Neuronal stem cell (in vitro differentiated cells): ENCODE results near the gene KCNK7.

Source experiments
- DNase-seq: peaks from one replicate; pipeline ENCODE4 v3.0.0-alpha.2; 2013; ENCODE audit warnings: low spot score
- H2AFZ ChIP-seq: one replicate; pipeline ENCODE4 v1.6.1; 2013; ENCODE audit warnings: mild to moderate bottlenecking, low read length, inconsistent platforms
- H2AK5ac ChIP-seq: 2 replicates; pipeline ENCODE4 v1.6.1; 2013; ENCODE audit warnings: low read depth, mild to moderate bottlenecking, inconsistent platforms, low read length, moderate library complexity, mixed read lengths
- H2BK120ac ChIP-seq: 2 replicates; pipeline ENCODE4 v1.6.1; 2013; ENCODE audit warnings: low read depth, mild to moderate bottlenecking, inconsistent platforms, low read length, moderate library complexity, mixed read lengths
- H2BK12ac ChIP-seq: one replicate; pipeline ENCODE4 v1.6.1; 2013; ENCODE audit warnings: low read length, inconsistent platforms
- H2BK15ac ChIP-seq: 2 replicates; pipeline ENCODE4 v1.6.1; 2013; ENCODE audit warnings: mild to moderate bottlenecking, low read length, inconsistent platforms, mixed read lengths
- H2BK5ac ChIP-seq: one replicate; pipeline ENCODE4 v1.6.1; 2013; ENCODE audit warnings: inconsistent platforms, mild to moderate bottlenecking, low read length, moderate library complexity
- H3K14ac ChIP-seq: one replicate; pipeline ENCODE4 v1.6.1; 2013; ENCODE audit warnings: low read length, inconsistent platforms
- H3K18ac ChIP-seq: 2 replicates; pipeline ENCODE4 v1.6.1; 2013; ENCODE audit warnings: low read length, inconsistent platforms
- H3K23ac ChIP-seq: 2 replicates; pipeline ENCODE4 v1.6.1; 2013; ENCODE audit warnings: low read depth, mild to moderate bottlenecking, mixed read lengths, low read length, inconsistent platforms; ENCODE audit not compliant: poor library complexity
- H3K27ac ChIP-seq: replicated peaks from 3 replicates; pipeline ENCODE4 v1.5.1; 2013; ENCODE audit warnings: low read length, inconsistent platforms
- H3K27me3 ChIP-seq, 3 experiments: 2 replicates each; pipeline ENCODE4 v1.6.1; 2013; ENCODE audit warnings: low read length in 3 of 3, mild to moderate bottlenecking in 2 of 3, inconsistent platforms in 1 of 3, low read depth in 1 of 3, mixed read lengths in 1 of 3, moderate library complexity in 1 of 3; ENCODE audit not compliant: control insufficient read depth in 3 of 3, insufficient read depth in 3 of 3
- H3K36me3 ChIP-seq, 2 donors: replicated peaks in 1 of 2; 2 replicates each; pipeline ENCODE4 v1.6.1; 2013; ENCODE audit warnings: low read length in 2 of 2; ENCODE audit not compliant: control insufficient read depth in 2 of 2, insufficient read depth in 2 of 2
- H3K4ac ChIP-seq: 2 replicates; pipeline ENCODE4 v1.6.1; 2013; ENCODE audit warnings: inconsistent platforms, mild to moderate bottlenecking, low read length, moderate library complexity
- H3K4me1 ChIP-seq, 2 donors: 1 replicate in 1 of 2; 2 replicates in 1 of 2; pipeline ENCODE4 v1.6.1; 2013; ENCODE audit warnings: low read length in 2 of 2, low read depth in 1 of 2; ENCODE audit not compliant: control insufficient read depth in 2 of 2, insufficient read depth in 1 of 2
- H3K4me2 ChIP-seq: one replicate; pipeline ENCODE4 v1.6.1; 2013; ENCODE audit warnings: mild to moderate bottlenecking, low read length, inconsistent platforms; ENCODE audit not compliant: insufficient read depth, poor library complexity, severe bottlenecking
- H3K4me3 ChIP-seq, 2 donors: 2 replicates each; pipeline ENCODE4 v1.5.1; 2013; ENCODE audit warnings: low read length in 2 of 2, mild to moderate bottlenecking in 2 of 2, inconsistent platforms in 1 of 2, moderate library complexity in 1 of 2
- H3K79me1 ChIP-seq: one replicate; pipeline ENCODE4 v1.6.1; 2013; ENCODE audit warnings: low read depth, mild to moderate bottlenecking, inconsistent platforms, low read length, moderate library complexity
- H3K9ac ChIP-seq: one replicate; pipeline ENCODE4 v1.6.1; 2013; ENCODE audit warnings: mild to moderate bottlenecking, low read depth, low read length, inconsistent platforms; ENCODE audit not compliant: poor library complexity
- H3K9me3 ChIP-seq, 2 donors: replicated peaks in 1 of 2; 2 replicates each; pipeline versions ENCODE3 to v1.6.1; 2013; ENCODE audit warnings: low read length in 2 of 2, mild to moderate bottlenecking in 2 of 2, inconsistent platforms in 1 of 2, low read depth in 1 of 2, mixed read lengths in 1 of 2, moderate library complexity in 1 of 2; ENCODE audit not compliant: control insufficient read depth in 2 of 2, insufficient read depth in 1 of 2
- H4K8ac ChIP-seq: one replicate; pipeline ENCODE4 v1.6.1; 2013; ENCODE audit warnings: low read depth, mild to moderate bottlenecking, inconsistent platforms, low read length, moderate library complexity
- H4K91ac ChIP-seq: one replicate; pipeline ENCODE4 v1.6.1; 2013; ENCODE audit warnings: low read length, low read depth, mild to moderate bottlenecking, inconsistent platforms; ENCODE audit not compliant: poor library complexity
- WGBS, 2 donors: extraction: QIAGEN DNeasy Blood & Tissue Kit; methylation state at CpG; one replicate each; pipeline ENCODE4 v1.1.7; 2013; ENCODE audit warnings: missing lambda C conversion rate in 2 of 2, mixed read lengths in 1 of 2; ENCODE audit not compliant: insufficient read length in 2 of 2, insufficient replicate concordance in 1 of 2; ENCODE audit errors: extremely low coverage in 2 of 2; 5-methylcytosine and 5-hydroxymethylcytosine counted together

Gene KCNK7

GRCh38 chr11:65573391-65574079, 22.1 kb downstream of the KCNK7 start:
- peaks cover 38 to 51% of the 10 kb centered on the region in 2 donors for H3K4me1 ChIP-seq
- peak overlapping the region; percentile 80 to 92 for H3K4me3 ChIP-seq
- no CpG with 5 or more reads among the region's 22 CpGs for WGBS, 2 donors

DNA sequence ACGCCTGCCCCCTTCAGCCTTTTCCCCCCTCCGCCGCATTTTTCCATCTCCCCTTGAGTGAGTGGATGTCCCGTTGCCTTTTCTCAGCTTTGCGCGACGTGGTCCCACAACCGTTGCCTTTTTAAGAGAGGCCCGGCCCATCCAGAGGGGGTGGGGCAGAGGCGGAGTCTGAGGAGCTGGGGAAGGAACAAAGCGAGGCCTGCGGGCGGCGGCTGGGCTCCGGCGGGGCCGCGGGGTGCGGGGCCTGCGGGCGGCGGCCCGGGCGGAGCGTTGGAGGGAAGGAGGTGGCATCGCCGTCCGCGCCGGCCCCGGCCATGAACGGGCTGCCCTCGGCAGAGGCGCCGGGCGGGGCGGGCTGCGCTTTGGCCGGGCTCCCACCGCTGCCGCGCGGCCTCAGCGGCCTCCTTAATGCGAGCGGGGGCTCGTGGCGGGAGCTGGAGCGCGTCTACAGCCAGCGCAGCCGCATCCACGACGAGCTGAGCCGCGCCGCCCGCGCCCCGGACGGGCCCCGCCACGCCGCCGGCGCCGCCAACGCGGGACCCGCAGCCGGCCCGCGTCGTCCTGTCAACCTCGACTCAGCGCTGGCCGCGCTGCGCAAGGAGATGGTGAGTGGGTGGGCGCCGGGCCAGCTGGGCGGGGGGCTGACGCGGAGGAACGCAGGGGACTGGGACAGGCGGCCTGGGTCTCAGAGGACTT, 23.1 kb downstream of the KCNK7 start, which contains the start of gene FAM89B:
Gene FAM89B, plus strand, starts transcription at position 183 of the 696 bp plus-strand sequence. Its CDS starts 132 bp downstream, at position 315.
- Histone ChIP-seq H3K4ac (no peak within 1 kb of the TSS), H3K4me3 (peak within 1 kb of the TSS; percentile 80 to 92), H2AFZ (peak within 1 kb of the TSS; percentile 57), H3K4me1 (peaks cover 37 to 43% of the 10 kb centered on the region in 2 donors), H3K23ac (peak within 1 kb of the TSS; percentile 76), H2BK15ac (peak within 1 kb of the TSS; percentile 49), H3K9ac (peak within 1 kb of the TSS; percentile 92), H2BK5ac (peak within 1 kb of the TSS; percentile 79), H2BK120ac (no peak within 1 kb of the TSS), H3K36me3 (peaks cover 4 to 16% of the 10 kb centered on the region in 2 donors), H3K27ac (peak within 1 kb of the TSS; percentile 16), H3K4me2 (peak within 1 kb of the TSS; percentile 67), H3K9me3 (no peaks in the 10 kb centered on the region), H3K27me3 (peaks cover 0 to 25% (median 3%) of the 10 kb centered on the region in 3 experiments), H2AK5ac (peak within 1 kb of the TSS; percentile 81), H2BK12ac (no peak within 1 kb of the TSS), H4K91ac (no peak within 1 kb of the TSS), H4K8ac (no peak within 1 kb of the TSS), H3K18ac (peak within 1 kb of the TSS; percentile 95), H3K14ac (no peak within 1 kb of the TSS), H3K79me1 (peaks cover 7% of the 10 kb centered on the region)
- no peak for DNase-seq
- no CpG with 5 or more reads among the region's 86 CpGs for WGBS, 2 donors

More at GRCh38 chr11:65573391-65574079, 22.1 kb downstream of the KCNK7 start:
- DNase-seq, result no peak
- Histone ChIP-seq H2BK120ac (peak overlapping the region; percentile 53), H3K23ac (peak overlapping the region; percentile 76), H4K8ac (no peak overlapping the region), H4K91ac (no peak overlapping the region), H3K9ac (peak overlapping the region; percentile 80), H2BK12ac (no peak overlapping the region), H3K36me3 (peaks cover 4 to 16% of the 10 kb centered on the region in 2 donors), H3K4me2 (peak overlapping the region; percentile 67), H3K18ac (peak overlapping the region; percentile 67), H2AK5ac (peak overlapping the region; percentile 81), H2AFZ (no peak overlapping the region), H3K79me1 (peaks cover 7% of the 10 kb centered on the region), H3K14ac (no peak overlapping the region), H3K9me3 (no peaks in the 10 kb centered on the region), H2BK5ac (peak overlapping the region; percentile 79), H3K27ac (no peak overlapping the region), H2BK15ac (peak overlapping the region; percentile 26), H3K27me3 (peaks cover 0 to 25% (median 3%) of the 10 kb centered on the region in 3 experiments), H3K4ac (no peak overlapping the region)

DNA sequence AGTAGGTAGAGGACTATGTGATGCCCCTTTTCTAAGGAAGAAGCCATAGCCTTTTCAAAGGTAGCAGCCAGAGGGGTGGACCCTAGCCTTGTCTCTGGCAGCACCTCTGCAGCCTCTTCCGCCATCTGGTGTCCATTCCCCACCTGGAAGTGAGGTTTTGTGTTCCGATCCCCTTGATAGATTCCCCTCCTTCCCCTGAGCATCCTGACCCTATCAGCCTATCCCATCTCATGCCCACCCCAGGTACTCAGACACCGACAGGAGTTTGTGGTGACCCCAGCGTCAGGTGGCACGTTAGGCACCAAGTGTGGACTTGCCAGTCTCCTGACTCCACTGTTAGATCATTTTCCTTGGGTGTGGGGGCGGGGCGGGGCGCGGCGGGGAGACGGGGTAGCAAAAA, 23.7 kb downstream of the KCNK7 start:
- H3K23ac ChIP-seq, result peak overlapping the region; percentile 48
- no CpG with 5 or more reads among the region's 11 CpGs for WGBS, 2 donors
- H3K9me3 ChIP-seq, result no peaks in the 10 kb centered on the region
- H3K9ac ChIP-seq, result peak overlapping the region; percentile 74
- H3K14ac ChIP-seq, result no peak overlapping the region
- H2BK120ac ChIP-seq, result no peak overlapping the region
- no peak overlapping the region for H2AK5ac ChIP-seq
- DNase-seq, result no peak
- H2BK5ac ChIP-seq, result peak overlapping the region; percentile 46
- peak overlapping the region; percentile 16 for H3K27ac ChIP-seq
- no peak overlapping the region for H3K4ac ChIP-seq
- no peak overlapping the region for H4K8ac ChIP-seq
- peaks cover 4 to 16% of the 10 kb centered on the region in 2 donors for H3K36me3 ChIP-seq
- no peak overlapping the region for H4K91ac ChIP-seq
- H2BK12ac ChIP-seq, result no peak overlapping the region
- H3K4me3 ChIP-seq, result peak overlapping the region; percentile 67 to 80
- peak overlapping the region; percentile 57 for H2AFZ ChIP-seq
- peak overlapping the region; percentile 67 for H3K4me2 ChIP-seq
- peaks cover 0 to 24% (median 3%) of the 10 kb centered on the region in 3 experiments for H3K27me3 ChIP-seq
- peak overlapping the region; percentile 83 for H3K18ac ChIP-seq
- peaks cover 36 to 38% of the 10 kb centered on the region in 2 donors for H3K4me1 ChIP-seq
- H2BK15ac ChIP-seq, result peak overlapping the region; percentile 49
- H3K79me1 ChIP-seq, result peaks cover 7% of the 10 kb centered on the region

GRCh38 chr11:65571420-65571819, 24.2 kb downstream of the KCNK7 start:
- Histone ChIP-seq H2AK5ac (peak overlapping the region; percentile 24), H3K79me1 (peaks cover 7% of the 10 kb centered on the region), H3K9ac (no peak overlapping the region), H2BK120ac (no peak overlapping the region), H3K4me3 (peak overlapping the region in 1 of 2 donors; percentile 80), H4K8ac (no peak overlapping the region), H3K4me1 (peaks cover 34 to 35% of the 10 kb centered on the region in 2 donors), H3K27ac (no peak overlapping the region), H3K18ac (no peak overlapping the region), H4K91ac (no peak overlapping the region), H3K36me3 (peaks cover 4 to 16% of the 10 kb centered on the region in 2 donors), H2BK15ac (no peak overlapping the region), H3K14ac (no peak overlapping the region), H3K9me3 (no peaks in the 10 kb centered on the region), H2BK5ac (no peak overlapping the region), H3K4ac (no peak overlapping the region), H3K23ac (no peak overlapping the region), H2BK12ac (no peak overlapping the region), H2AFZ (no peak overlapping the region), H3K4me2 (peak overlapping the region; percentile 67), H3K27me3 (peaks cover 0 to 18% (median 3%) of the 10 kb centered on the region in 3 experiments)
- WGBS, 2 donors, result no CpG with 5 or more reads among the region's 9 CpGs
- no peak for DNase-seq
